ENCODE data around the gene EDDM3A. TPM values are rescaled to one million over a fixed set of nuclear protein-coding genes. Genes with fewer than 3 reads are reported as not detected.
"Not testable (repeated sequence)": the region's sequence is repeated elsewhere in the genome, so short reads cannot be mapped to it uniquely, and the experiment has no call there.

The EDDM3A gene
- polyA plus RNA-seq, 2 of the 4 experiments (the other 2 are of a cell fraction): not detected

GRCh38 chr14:20755037-20755436 is 9.3 kb downstream of the EDDM3A start:
- FAIRE-seq (no peak), DNase-seq (ENCODE audit: low read depth in 1 of 2, low spot score in 1 of 2) (no peak), ATAC-seq (no peak)
- H3K4me2 ChIP-seq: no peak overlapping the region
- peaks cover 21% of the 10 kb centered on the region for H3K9me3 ChIP-seq
- TF ChIP-seq SMC3 (IDR thresholded peaks at IDR 0.05) (no peak), NFE2L2 (conservative IDR thresholded peaks at IDR 0.05; ENCODE audit: low read length) (no peak), ATOH8 (CRISPR knock-in tag; IDR thresholded peaks at IDR 0.05; ENCODE audit: low read depth) (no peak), MAFK (IDR thresholded peaks at IDR 0.05; ENCODE audit: partially characterized antibody) (no peak), RAD21 (conservative IDR thresholded peaks at IDR 0.05 in 1 of 2, IDR thresholded peaks at IDR 0.05 in 1 of 2) (no peak)
- H3K4me3 ChIP-seq: no peak overlapping the region
- no peaks in the 10 kb centered on the region for H3K4me1 ChIP-seq
- 7% methylated on average over 6 of the region's 6 CpGs for WGBS (ENCODE audit: missing lambda C conversion rate)
- H3K27ac ChIP-seq: no peak overlapping the region
- CTCF ChIA-PET: interaction anchor here (1.3 to 1.5 kb wide), 4 partner anchors 11 to 167 kb away, joined by 3 read pairs; no protein-coding TSS in a partner anchor
- POLR2A ChIA-PET: no interaction called here

DNA sequence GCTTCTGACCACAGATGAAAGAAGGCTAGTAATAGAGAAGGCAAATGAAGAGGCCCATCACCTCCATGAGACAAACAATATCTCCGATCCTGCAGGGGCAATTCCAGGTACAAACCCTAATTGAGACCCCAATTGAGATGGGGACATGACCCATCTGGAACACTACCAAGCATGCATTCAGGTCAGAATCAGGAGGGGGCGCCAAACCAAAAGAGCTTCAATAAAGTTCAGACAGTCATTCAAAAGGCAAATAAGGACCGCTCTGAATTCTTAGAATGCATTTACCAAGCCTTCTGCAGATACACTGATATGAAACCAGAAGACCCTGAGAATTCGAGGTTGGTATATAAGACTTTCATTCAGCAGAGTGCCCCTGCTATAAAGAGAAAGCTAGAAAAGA is 12.3 kb downstream of the EDDM3A start:
- FAIRE-seq: no peak
- CTCF ChIA-PET: interaction anchor here (0.6 to 1.7 kb wide), 8 partner anchors 11 to 130 kb away, joined by 3 to 5 read pairs (median 3); no protein-coding TSS in a partner anchor
- H3K9me3 ChIP-seq: peaks cover 2% of the 10 kb centered on the region; the same call in 2 of the 3 replicates

DNA sequence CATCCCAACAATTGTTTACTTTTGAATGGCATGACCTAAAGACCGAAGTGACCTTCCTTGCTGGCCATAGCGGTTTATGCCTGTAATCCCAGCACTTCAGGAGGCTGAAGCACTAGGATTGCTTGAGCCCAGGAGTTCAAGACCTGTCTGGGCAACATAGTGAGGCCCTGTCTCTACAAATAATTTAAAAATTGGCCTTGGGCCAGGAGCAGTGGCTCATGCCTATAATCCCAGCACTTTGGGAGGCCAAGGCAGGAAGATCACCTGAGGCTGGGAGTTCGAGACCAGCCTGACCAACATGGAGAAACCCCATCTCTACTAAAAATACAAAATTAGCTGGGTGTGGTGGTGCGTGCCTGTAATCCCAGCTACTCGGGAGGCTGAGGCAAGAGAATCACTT is 13.8 kb downstream of the EDDM3A start:
- POLR2A ChIA-PET; H3K4me3 ChIP-seq; H3K4me1 ChIP-seq; H3K4me2 ChIP-seq; H3K9me3 ChIP-seq; H3K27ac ChIP-seq; FAIRE-seq; CTCF ChIA-PET; ATAC-seq; DNase-seq (ENCODE audit: low read depth in 1 of 2, low spot score in 1 of 2): not testable (repeated sequence)
- 29% methylated on average over 5 of the region's 5 CpGs for WGBS (ENCODE audit: missing lambda C conversion rate)

More for the DNA sequence above, 12.3 kb downstream of the EDDM3A start:
- no peak overlapping the region for H3K4me3 ChIP-seq
- no peak for DNase-seq (ENCODE audit: low read depth in 1 of 2, low spot score in 1 of 2)
- TF ChIP-seq HMGXB4 (CRISPR knock-in tag; IDR thresholded peaks at IDR 0.05; ENCODE audit: borderline replicate concordance) (no peak), REST (IDR thresholded peaks at IDR 0.05) (no peak), POLR2A (IDR thresholded peaks at IDR 0.05; ENCODE audit: low read length) (no peak), JUN (IDR thresholded peaks at IDR 0.05) (no peak), KDM5A (IDR thresholded peaks at IDR 0.05) (no peak), FOSB (CRISPR knock-in tag; IDR thresholded peaks at IDR 0.05) (no peak), RAD21 (conservative IDR thresholded peaks at IDR 0.05 in 1 of 2, IDR thresholded peaks at IDR 0.05 in 1 of 2) (peak in 1 of 2 experiments; percentile 20; a peak in 1 of 5 replicates), NFE2L2 (conservative IDR thresholded peaks at IDR 0.05; ENCODE audit: low read length) (no peak), FOXS1 (CRISPR knock-in tag; IDR thresholded peaks at IDR 0.05) (no peak), HDAC2 (IDR thresholded peaks at IDR 0.05) (no peak), SMC3 (IDR thresholded peaks at IDR 0.05) (no peak), FOSL2 (IDR thresholded peaks at IDR 0.05) (no peak), FOSL2 (CRISPR knock-in tag; IDR thresholded peaks at IDR 0.05) (no peak)
- TF ChIP-seq, protein P1, sequence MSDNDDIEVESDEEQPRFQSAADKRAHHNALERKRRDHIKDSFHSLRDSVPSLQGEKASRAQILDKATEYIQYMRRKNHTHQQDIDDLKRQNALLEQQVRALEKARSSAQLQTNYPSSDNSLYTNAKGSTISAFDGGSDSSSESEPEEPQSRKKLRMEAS (IDR thresholded peaks at IDR 0.05): no peak
- TF ChIP-seq, protein P2, sequence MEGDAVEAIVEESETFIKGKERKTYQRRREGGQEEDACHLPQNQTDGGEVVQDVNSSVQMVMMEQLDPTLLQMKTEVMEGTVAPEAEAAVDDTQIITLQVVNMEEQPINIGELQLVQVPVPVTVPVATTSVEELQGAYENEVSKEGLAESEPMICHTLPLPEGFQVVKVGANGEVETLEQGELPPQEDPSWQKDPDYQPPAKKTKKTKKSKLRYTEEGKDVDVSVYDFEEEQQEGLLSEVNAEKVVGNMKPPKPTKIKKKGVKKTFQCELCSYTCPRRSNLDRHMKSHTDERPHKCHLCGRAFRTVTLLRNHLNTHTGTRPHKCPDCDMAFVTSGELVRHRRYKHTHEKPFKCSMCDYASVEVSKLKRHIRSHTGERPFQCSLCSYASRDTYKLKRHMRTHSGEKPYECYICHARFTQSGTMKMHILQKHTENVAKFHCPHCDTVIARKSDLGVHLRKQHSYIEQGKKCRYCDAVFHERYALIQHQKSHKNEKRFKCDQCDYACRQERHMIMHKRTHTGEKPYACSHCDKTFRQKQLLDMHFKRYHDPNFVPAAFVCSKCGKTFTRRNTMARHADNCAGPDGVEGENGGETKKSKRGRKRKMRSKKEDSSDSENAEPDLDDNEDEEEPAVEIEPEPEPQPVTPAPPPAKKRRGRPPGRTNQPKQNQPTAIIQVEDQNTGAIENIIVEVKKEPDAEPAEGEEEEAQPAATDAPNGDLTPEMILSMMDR (IDR thresholded peaks at IDR 0.05): peak; percentile 22; the same call in 1 of the 3 replicates
- no peak for ATAC-seq
- H3K4me1 ChIP-seq: no peaks in the 10 kb centered on the region
- H3K4me2 ChIP-seq: no peak overlapping the region
- H3K27ac ChIP-seq: no peak overlapping the region
- WGBS (ENCODE audit: missing lambda C conversion rate): 19% methylated on average over 4 of the region's 4 CpGs
- POLR2A ChIA-PET: no interaction called here

Measured in A549 (cell line).